RWPE1 (cell line): ENCODE results near the gene ELAVL1.
A peak's percentile ranks its signal among the peaks of the same experiment; 100 is the strongest.
"Not testable (repeated sequence)": the region's sequence is repeated elsewhere in the genome, so short reads cannot be mapped to it uniquely, and the experiment has no call there.

Experiments
- CTCF ChIA-PET: fragments of 350-600 bp; sonication (Branson Sonifier 250); formaldehyde crosslinking; extraction: SDS; loops from one replicate; lab custom pipeline; 2021; lab: Yijun Ruan, JAX
- POLR2A ChIA-PET: fragments of 400-600 bp; formaldehyde crosslinking; extraction: SDS; loops from one replicate; lab custom pipeline; 2020; ENCODE audit warnings: antibody characterized with exemption; ENCODE audit not compliant: low non-redundant PET; lab: Yijun Ruan, JAX
- DNase-seq: peaks from one replicate; pipeline ENCODE4 v3.0.0; 2012; ENCODE audit warnings: low spot score
- H3K27ac ChIP-seq: fragments of 450-650 bp; 2 replicates; pipeline ENCODE4 v1.5.1; 2017
- TF ChIP-seq, protein P1 (sequence below): fragments of 450-650 bp; conservative IDR thresholded peaks from 2 replicates; pipeline ENCODE4 v1.5.1; 2017; ENCODE audit warnings: low read depth, mild to moderate bottlenecking

The ELAVL1 gene

DNA sequence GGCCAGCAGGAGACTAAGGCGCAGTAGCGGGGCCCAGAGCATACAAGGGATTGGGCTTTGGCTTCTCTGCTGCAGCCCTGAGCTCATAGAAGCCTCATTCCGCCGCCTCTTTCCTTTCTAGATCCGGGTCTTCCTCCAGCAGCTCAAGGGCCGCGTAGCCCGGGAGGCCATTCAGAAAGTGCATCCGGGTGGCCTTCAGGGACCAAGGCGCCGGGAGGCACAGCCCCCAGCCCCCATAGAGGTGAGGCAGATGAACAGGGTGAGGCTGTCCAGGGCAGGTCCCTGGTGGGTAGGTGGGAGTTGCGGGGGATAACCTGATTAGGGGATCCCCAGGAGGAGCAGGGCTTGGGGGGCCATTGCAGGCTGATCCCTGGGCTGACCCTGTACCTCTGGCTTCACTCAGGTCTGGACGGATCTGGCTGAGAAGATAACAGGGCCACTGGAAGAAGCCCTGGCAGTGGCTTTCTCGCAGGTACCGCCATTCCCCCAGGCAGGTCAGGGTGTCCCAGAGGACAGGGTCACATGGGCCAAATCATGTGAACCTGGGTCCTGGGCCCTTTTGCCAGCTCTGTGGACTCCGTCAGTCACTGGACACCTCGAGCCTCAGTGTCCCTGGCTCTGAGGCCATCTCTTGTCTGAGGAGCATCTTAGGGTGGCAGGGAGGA lies 84.0 kb downstream of the ELAVL1 start:
- TF ChIP-seq, protein P1, sequence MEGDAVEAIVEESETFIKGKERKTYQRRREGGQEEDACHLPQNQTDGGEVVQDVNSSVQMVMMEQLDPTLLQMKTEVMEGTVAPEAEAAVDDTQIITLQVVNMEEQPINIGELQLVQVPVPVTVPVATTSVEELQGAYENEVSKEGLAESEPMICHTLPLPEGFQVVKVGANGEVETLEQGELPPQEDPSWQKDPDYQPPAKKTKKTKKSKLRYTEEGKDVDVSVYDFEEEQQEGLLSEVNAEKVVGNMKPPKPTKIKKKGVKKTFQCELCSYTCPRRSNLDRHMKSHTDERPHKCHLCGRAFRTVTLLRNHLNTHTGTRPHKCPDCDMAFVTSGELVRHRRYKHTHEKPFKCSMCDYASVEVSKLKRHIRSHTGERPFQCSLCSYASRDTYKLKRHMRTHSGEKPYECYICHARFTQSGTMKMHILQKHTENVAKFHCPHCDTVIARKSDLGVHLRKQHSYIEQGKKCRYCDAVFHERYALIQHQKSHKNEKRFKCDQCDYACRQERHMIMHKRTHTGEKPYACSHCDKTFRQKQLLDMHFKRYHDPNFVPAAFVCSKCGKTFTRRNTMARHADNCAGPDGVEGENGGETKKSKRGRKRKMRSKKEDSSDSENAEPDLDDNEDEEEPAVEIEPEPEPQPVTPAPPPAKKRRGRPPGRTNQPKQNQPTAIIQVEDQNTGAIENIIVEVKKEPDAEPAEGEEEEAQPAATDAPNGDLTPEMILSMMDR, result no peak
- ChIA-PET POLR2A (interaction anchor here (1.3 kb wide), 1 partner anchor 8 kb away, joined by 5 read pairs; no protein-coding TSS in a partner anchor), CTCF (interaction anchor here (0.5 to 1.0 kb wide), 3 partner anchors 9 to 353 kb away, joined by 3 to 4 read pairs (median 3); no protein-coding TSS in a partner anchor)
- H3K27ac ChIP-seq, result peak overlapping the region; percentile 88
- no peak for DNase-seq

DNA sequence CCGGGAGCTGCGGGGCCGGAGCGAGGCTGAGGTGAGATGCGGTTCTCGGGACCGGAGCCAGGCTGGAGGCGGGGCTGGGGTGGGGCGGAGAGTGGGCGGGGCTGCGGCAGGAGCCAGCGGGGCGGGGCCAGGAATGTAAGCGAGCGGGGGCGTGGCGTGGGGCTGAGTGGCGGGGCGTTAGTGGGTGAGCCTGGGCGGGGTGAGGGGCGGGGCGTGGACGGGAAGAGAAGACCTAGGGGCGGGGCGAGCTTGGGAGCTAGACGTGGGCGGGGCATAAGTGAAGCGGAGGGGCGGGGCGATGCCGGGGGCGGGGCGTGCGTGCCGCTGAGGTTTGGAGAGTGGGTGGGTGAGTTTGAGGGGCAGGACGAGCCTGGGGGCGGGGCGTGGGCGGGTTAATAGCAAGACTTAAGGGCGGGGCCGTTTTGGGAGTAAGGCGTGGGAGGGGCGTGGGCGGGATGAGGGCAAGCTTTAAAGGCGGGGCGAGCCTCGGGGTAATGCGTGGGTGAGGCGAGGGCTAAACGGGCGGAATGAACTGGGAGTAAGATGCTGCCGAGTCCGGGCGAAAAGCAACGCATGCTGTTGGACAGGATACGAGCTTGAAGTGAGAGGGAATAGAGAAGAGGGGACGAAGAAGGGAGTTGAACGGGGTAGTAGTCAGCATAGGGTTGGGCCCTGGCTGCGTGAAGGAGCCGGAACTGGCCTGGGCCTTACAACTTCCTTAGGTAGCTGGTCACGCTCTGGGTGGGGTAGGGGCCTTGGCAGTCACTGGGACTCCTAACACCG lies 84.7 kb downstream of the ELAVL1 start:
- H3K27ac ChIP-seq, result peak overlapping the region; percentile 88
- ChIA-PET CTCF (interaction anchor here (0.6 to 1.6 kb wide), 5 partner anchors 9 to 352 kb away, joined by 3 to 8 read pairs (median 3); partner anchors contain the start of gene TIMM44), POLR2A (interaction anchor here (0.7 to 1.3 kb wide), 4 partner anchors 8 to 659 kb away, joined by 3 to 5 read pairs (median 3); no protein-coding TSS in a partner anchor)
- TF ChIP-seq, protein P1, result no peak
- peak; percentile 95 for DNase-seq

DNA sequence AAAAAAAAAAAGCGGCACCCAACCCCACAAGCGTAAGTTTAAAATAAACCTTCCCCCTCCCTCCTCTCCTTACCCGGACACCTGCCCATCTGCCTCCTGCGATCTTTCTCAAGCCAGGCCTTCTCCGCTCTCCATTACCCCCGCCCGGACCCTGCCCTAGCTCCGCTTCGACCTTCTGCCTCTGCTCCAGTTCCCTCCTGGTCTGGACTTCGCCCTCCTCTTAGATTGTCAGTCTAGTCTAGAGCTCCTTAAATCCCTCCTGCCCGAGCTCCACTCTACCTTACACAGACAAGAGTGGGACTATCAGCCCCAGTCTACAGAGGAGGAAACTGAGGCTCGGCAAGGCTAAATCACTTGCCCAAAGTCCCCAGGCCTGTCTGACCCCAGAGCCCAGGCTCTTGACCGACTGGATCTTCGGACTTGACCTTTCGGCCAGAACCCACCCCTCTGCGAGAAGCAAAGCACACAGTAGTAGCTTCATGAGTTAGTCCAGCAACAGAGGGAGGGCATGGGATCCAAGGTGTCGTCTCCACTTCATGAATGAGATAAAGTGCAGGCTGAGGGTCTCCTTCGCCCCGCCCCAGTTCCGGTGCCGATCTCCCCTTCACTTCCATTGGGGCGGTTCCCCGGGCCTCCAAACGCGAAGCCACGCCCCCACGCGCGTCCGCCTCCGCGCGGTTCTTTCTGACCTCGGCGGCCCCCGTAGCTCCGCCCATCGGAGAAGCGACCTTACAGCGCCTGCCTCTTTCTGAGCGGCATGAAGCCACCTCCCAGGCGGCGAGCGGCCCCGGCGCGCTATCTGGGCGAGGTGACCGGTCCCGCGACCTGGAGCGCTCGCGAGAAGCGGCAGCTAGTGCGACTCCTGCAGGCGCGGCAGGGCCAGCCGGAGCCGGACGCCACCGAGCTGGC lies 85.6 kb downstream of the ELAVL1 start, which contains the start of gene SNAPC2:
Gene SNAPC2, plus strand, starts transcription at position 729 of the 909 bp plus-strand sequence. Its CDS starts 29 bp downstream, at position 758.
- TF ChIP-seq, protein P1, result no peak
- peak within 1 kb of the TSS; percentile 88 for H3K27ac ChIP-seq
- ChIA-PET CTCF (interaction anchor here (0.6 to 1.6 kb wide), 4 partner anchors 24 to 237 kb away, joined by 3 to 8 read pairs (median 4); partner anchors contain the start of gene TIMM44), POLR2A (interaction anchor here (0.7 to 0.8 kb wide), 2 partner anchors 13 to 660 kb away, joined by 3 read pairs; no protein-coding TSS in a partner anchor)
- peak; percentile 78 for DNase-seq

DNA sequence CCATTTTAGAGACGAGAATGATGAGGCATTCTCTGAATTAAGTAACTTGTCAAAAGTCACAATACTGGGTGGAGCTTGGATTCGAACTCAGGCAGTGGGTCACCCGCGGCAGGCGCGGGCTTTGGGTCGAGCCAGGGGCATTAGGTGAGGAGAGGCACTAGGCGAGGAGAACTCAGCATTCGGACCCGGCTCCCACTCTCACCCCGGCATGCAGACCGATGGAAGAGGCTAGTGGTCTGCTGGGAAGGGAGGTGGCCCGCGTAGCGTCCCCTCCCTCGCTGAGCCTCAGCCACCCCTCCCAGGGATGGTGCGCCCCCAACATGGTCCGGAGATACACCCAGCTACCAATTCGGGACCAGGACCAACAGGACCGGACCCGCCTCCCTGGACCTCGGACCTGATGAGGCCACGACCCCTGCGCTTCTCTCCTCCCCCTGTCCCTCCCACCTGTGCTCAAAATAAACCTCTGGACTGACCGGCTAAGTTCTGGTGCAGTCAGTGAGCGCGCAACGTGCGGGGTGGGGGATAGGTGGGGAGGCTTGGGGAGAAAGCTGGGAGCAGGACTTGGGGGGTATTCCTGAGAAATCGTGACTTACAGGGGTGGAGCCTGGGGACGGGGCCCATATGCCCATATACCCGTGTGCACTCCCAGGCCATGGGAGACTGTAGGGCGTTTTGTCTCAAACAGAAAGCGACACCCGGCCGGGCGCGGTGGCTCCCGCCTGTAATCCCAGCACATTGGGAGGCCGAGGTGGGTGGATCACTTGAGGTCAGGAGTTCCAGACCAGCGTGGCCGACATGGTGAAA lies 86.6 kb downstream of the ELAVL1 start:
- TF ChIP-seq, protein P1, result no peak
- DNase-seq, result no peak
- peak overlapping the region; percentile 88 for H3K27ac ChIP-seq
- CTCF ChIA-PET, result interaction anchor here (0.6 to 1.6 kb wide), 5 partner anchors 35 to 238 kb away, joined by 3 to 8 read pairs (median 3); no protein-coding TSS in a partner anchor
- POLR2A ChIA-PET, result interaction anchor here (0.6 kb wide), 1 partner anchor 16 kb away, joined by 3 read pairs; no protein-coding TSS in a partner anchor

DNA sequence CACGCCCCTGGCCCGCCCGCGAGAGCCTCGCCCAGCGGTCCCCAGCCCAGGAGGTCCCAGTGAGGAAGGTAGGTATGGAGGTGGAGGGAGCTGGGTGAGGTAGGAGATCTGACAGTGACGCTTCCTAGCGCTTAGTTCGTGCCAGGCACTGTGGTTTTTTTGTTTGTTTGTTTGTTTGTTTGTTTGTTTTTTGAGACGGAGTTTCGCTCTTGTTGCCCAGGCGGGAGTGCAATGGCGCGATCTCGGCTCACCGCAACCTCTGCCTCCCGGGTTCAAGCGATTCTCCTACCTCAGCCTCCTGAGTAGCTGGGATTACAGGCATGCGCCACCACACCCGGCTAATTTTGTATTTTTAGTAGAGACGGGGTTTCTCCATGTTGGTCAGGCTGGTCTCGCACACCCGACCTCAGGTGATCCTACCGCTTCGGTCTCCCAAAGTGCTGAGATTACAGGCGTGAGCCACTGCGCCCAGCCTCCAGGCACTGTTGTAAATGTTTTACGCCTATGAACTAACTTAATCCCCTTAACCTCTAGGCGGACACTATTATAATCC lies 87.3 kb downstream of the ELAVL1 start:
- not testable (repeated sequence) for DNase-seq
- ChIA-PET POLR2A (interaction anchor here (0.6 kb wide), 1 partner anchor 16 kb away, joined by 3 read pairs; no protein-coding TSS in a partner anchor), CTCF (interaction anchor here (0.7 kb wide), 3 partner anchors 36 to 155 kb away, joined by 3 read pairs; no protein-coding TSS in a partner anchor)
- TF ChIP-seq, protein P1, result peak; percentile 40
- peak overlapping the region; percentile 70 for H3K27ac ChIP-seq
